RWPE1 (cell line): ENCODE results near the gene APMAP.

Source experiments
- CTCF ChIA-PET: fragments of 350-600 bp; sonication (Branson Sonifier 250); formaldehyde crosslinking; extraction: SDS; loops from one replicate; lab custom pipeline; 2021; lab: Yijun Ruan, JAX
- POLR2A ChIA-PET: fragments of 400-600 bp; formaldehyde crosslinking; extraction: SDS; loops from one replicate; lab custom pipeline; 2020; ENCODE audit warnings: antibody characterized with exemption; ENCODE audit not compliant: low non-redundant PET; lab: Yijun Ruan, JAX
- DNase-seq: peaks from one replicate; pipeline ENCODE4 v3.0.0; 2012; ENCODE audit warnings: low spot score
- H3K27ac ChIP-seq: fragments of 450-650 bp; 2 replicates; pipeline ENCODE4 v1.5.1; 2017
- CTCF ChIP-seq: fragments of 450-650 bp; conservative IDR thresholded peaks from 2 replicates; pipeline ENCODE4 v1.5.1; 2017; ENCODE audit warnings: low read depth, mild to moderate bottlenecking

The APMAP gene

GRCh38 chr20:24985802-24986201, 6.7 kb downstream of the APMAP start:
- no peak overlapping the region for H3K27ac ChIP-seq
- CTCF ChIA-PET = no interaction called here
- POLR2A ChIA-PET = no interaction called here
- no peak for DNase-seq
- no peak for TF ChIP-seq CTCF

GRCh38 chr20:24984961-24985640, 7.5 kb downstream of the APMAP start:
- ChIA-PET CTCF (no interaction called here), POLR2A (no interaction called here)
- no peak overlapping the region for H3K27ac ChIP-seq
- no peak for DNase-seq
- TF ChIP-seq CTCF = no peak

- POLR2A ChIA-PET = no interaction called here
- no peak overlapping the region for H3K27ac ChIP-seq
- DNase-seq = no peak
- CTCF ChIA-PET = interaction anchor here (0.7 to 0.8 kb wide), 2 partner anchors 54 to 936 kb away, joined by 3 read pairs; no protein-coding TSS in a partner anchor
- no peak for TF ChIP-seq CTCF
Measured at GRCh38 chr20:24983896-24984295, 8.7 kb downstream of the APMAP start.

GRCh38 chr20:24981790-24982189, 10.8 kb downstream of the APMAP start:
- DNase-seq = no peak
- POLR2A ChIA-PET = no interaction called here
- no peak overlapping the region for H3K27ac ChIP-seq
- TF ChIP-seq CTCF = no peak
- CTCF ChIA-PET = no interaction called here

- CTCF ChIA-PET = interaction anchor here (1.0 kb wide), 1 partner anchor 22 kb away, joined by 3 read pairs; no protein-coding TSS in a partner anchor
- POLR2A ChIA-PET = no interaction called here
- H3K27ac ChIP-seq = no peak overlapping the region
- TF ChIP-seq CTCF = no peak
- no peak for DNase-seq
Measured at GRCh38 chr20:24981282-24981681, 11.3 kb downstream of the APMAP start.

GRCh38 chr20:24980291-24981053, 12.1 kb downstream of the APMAP start:
- ChIA-PET POLR2A (no interaction called here), CTCF (interaction anchor here (1.0 kb wide), 1 partner anchor 23 kb away, joined by 3 read pairs; no protein-coding TSS in a partner anchor)
- DNase-seq = no peak
- no peak overlapping the region for H3K27ac ChIP-seq
- no peak for TF ChIP-seq CTCF
